Tongue (tissue), 2 donors: ENCODE results near the gene NUMA1. TPM values are rescaled to one million over a fixed set of nuclear protein-coding genes. Genes with fewer than 3 reads are reported as not detected.
A peak's percentile ranks its signal among the peaks of the same experiment; 100 is the strongest.

Source experiments
- DNase-seq: peaks from one replicate; pipeline ENCODE4 v3.0.0-alpha.2; 2015
- total RNA-seq: library from RNA; depleted of rRNA; stranded (reverse); fragments of >200 nt; gene quantifications from one replicate; pipeline ENCODE4 v1.2.3, GENCODE V29; 2014

Gene NUMA1
- total RNA-seq, 1 donor from 2014 or later = 260 TPM

GRCh38 chr11:72061739-72062396, 18.5 kb downstream of the NUMA1 start:
- DNase-seq = no peak

GRCh38 chr11:72058416-72059034, 21.8 kb downstream of the NUMA1 start:
- DNase-seq = peak; percentile 73

- no peak for DNase-seq
Measured at GRCh38 chr11:72048766-72049460, 31.4 kb downstream of the NUMA1 start.

- DNase-seq = peak; percentile 71
Measured at GRCh38 chr11:72045849-72046248, 34.5 kb downstream of the NUMA1 start.

- no peak for DNase-seq
Measured at GRCh38 chr11:72042064-72042745, 38.1 kb downstream of the NUMA1 start.

- peak; percentile 96 for DNase-seq
Measured at GRCh38 chr11:72041364-72042063, 38.8 kb downstream of the NUMA1 start.

- DNase-seq = peak; percentile 99
Measured at GRCh38 chr11:72040491-72041363, 39.6 kb downstream of the NUMA1 start.

GRCh38 chr11:72039856-72040401, 40.4 kb downstream of the NUMA1 start:
- DNase-seq = peak; percentile 44

GRCh38 chr11:72039031-72039855, 41.1 kb downstream of the NUMA1 start:
- peak; percentile 74 for DNase-seq

- DNase-seq = peak; percentile 92
Measured at GRCh38 chr11:72038491-72038890, 41.9 kb downstream of the NUMA1 start.

GRCh38 chr11:72037554-72038311, 42.6 kb downstream of the NUMA1 start:
- peak; percentile 44 for DNase-seq

GRCh38 chr11:72036687-72037086, 43.7 kb downstream of the NUMA1 start:
- DNase-seq = no peak

- DNase-seq = no peak
Measured at GRCh38 chr11:72030472-72031045, 49.8 kb downstream of the NUMA1 start.

GRCh38 chr11:72026090-72026489, 54.3 kb downstream of the NUMA1 start:
- no peak for DNase-seq

- no peak for DNase-seq
Measured at GRCh38 chr11:72024069-72024754, 56.1 kb downstream of the NUMA1 start.

GRCh38 chr11:72023335-72023734, 57.0 kb downstream of the NUMA1 start:
- no peak for DNase-seq

- DNase-seq = no peak
Measured at GRCh38 chr11:72018171-72018570, 62.2 kb downstream of the NUMA1 start.

GRCh38 chr11:72015511-72016061, 64.8 kb downstream of the NUMA1 start:
- no peak for DNase-seq
